H9 (cell line): Measurements from ENCODE around the gene LLGL2. TPM values are rescaled to one million over a fixed set of nuclear protein-coding genes. Genes with fewer than 3 reads are reported as not detected.
"Not testable (repeated sequence)": the region's sequence is repeated elsewhere in the genome, so short reads cannot be mapped to it uniquely, and the experiment has no call there.

ENCODE experiments used
- DNase-seq: peaks from one replicate; pipeline ENCODE4 v3.0.0-alpha.2; 2017
- H2AFZ ChIP-seq: one replicate; pipeline ENCODE4 v1.6.1; 2013; ENCODE audit warnings: mild to moderate bottlenecking, low read length, control low read depth, moderate library complexity
- H2AK5ac ChIP-seq: 2 replicates; pipeline ENCODE4 v1.6.1; 2013; ENCODE audit warnings: low read length, control low read depth, mixed read lengths; ENCODE audit not compliant: insufficient read length
- H2BK120ac ChIP-seq: one replicate; pipeline ENCODE4 v1.6.1; 2013; ENCODE audit warnings: low read depth, mild to moderate bottlenecking, low read length, control low read depth, inconsistent platforms; ENCODE audit not compliant: poor library complexity, severe bottlenecking
- H2BK12ac ChIP-seq: 2 replicates; pipeline ENCODE4 v1.6.1; 2013; ENCODE audit warnings: low read length, control low read depth, mixed read lengths, low read depth; ENCODE audit not compliant: insufficient read length
- H2BK15ac ChIP-seq: 2 replicates; pipeline ENCODE4 v1.6.1; 2013; ENCODE audit warnings: low read depth, low read length, control low read depth
- H2BK20ac ChIP-seq: one replicate; pipeline ENCODE4 v1.6.1; 2013; ENCODE audit warnings: low read depth, mild to moderate bottlenecking, low read length, control low read depth, inconsistent platforms; ENCODE audit not compliant: poor library complexity, severe bottlenecking
- H2BK5ac ChIP-seq: 2 replicates; pipeline ENCODE4 v1.6.1; 2013; ENCODE audit warnings: low read length, control low read depth, mixed read lengths; ENCODE audit not compliant: insufficient read length
- H3K14ac ChIP-seq: 2 replicates; pipeline ENCODE4 v1.6.1; 2013; ENCODE audit warnings: low read length, control low read depth; ENCODE audit not compliant: insufficient read depth
- H3K18ac ChIP-seq: 2 replicates; pipeline ENCODE4 v1.6.1; 2013; ENCODE audit warnings: low read depth, mild to moderate bottlenecking, mixed read lengths, low read length, control low read depth; ENCODE audit not compliant: insufficient read length
- H3K23ac ChIP-seq: 2 replicates; pipeline ENCODE4 v1.6.1; 2013; ENCODE audit warnings: low read length, control low read depth, mixed read lengths, low read depth; ENCODE audit not compliant: insufficient read length
- H3K23me2 ChIP-seq: 2 replicates; pipeline ENCODE4 v1.6.1; 2013; ENCODE audit warnings: low read depth, mild to moderate bottlenecking, mixed read lengths, low read length, control low read depth; ENCODE audit not compliant: insufficient read length, poor library complexity, severe bottlenecking
- H3K27ac ChIP-seq: 2 replicates; pipeline ENCODE4 v1.5.1; 2013; ENCODE audit warnings: low read length, control low read depth, mixed read lengths, low read depth; ENCODE audit not compliant: insufficient read length
- H3K27me3 ChIP-seq: 2 replicates; pipeline ENCODE4 v1.6.1; 2013; ENCODE audit warnings: low read length, control low read depth, inconsistent platforms; ENCODE audit not compliant: insufficient read depth
- H3K4ac ChIP-seq: 2 replicates; pipeline ENCODE4 v1.6.1; 2013; ENCODE audit warnings: low read depth, mild to moderate bottlenecking, control low read depth, inconsistent platforms, low read length, moderate library complexity
- H3K4me1 ChIP-seq: 2 replicates; pipeline ENCODE4 v1.6.1; 2013; ENCODE audit warnings: low read length, control low read depth, inconsistent platforms; ENCODE audit not compliant: insufficient read depth
- H3K4me2 ChIP-seq: 2 replicates; pipeline ENCODE4 v1.6.1; 2013; ENCODE audit warnings: low read length, control low read depth, mixed read lengths; ENCODE audit not compliant: insufficient read length, insufficient read depth
- H3K56ac ChIP-seq: 2 replicates; pipeline ENCODE4 v1.6.1; 2013; ENCODE audit warnings: low read depth, mild to moderate bottlenecking, mixed read lengths, low read length, control low read depth; ENCODE audit not compliant: insufficient read length
- H3K79me1 ChIP-seq: 2 replicates; pipeline ENCODE4 v1.6.1; 2013; ENCODE audit warnings: low read depth, mild to moderate bottlenecking, moderate library complexity, low read length, control low read depth, inconsistent platforms; ENCODE audit not compliant: insufficient read depth, poor library complexity, severe bottlenecking
- H3K79me2 ChIP-seq: 2 replicates; pipeline ENCODE4 v1.6.1; 2013; ENCODE audit warnings: low read length, control low read depth, inconsistent platforms; ENCODE audit not compliant: insufficient read depth
- H3K9ac ChIP-seq: 2 replicates; pipeline ENCODE4 v1.6.1; 2013; ENCODE audit warnings: low read length, control low read depth, mixed read lengths; ENCODE audit not compliant: insufficient read length; ENCODE audit errors: extremely low read depth
- H3K9me3 ChIP-seq: one replicate; pipeline ENCODE4 v1.6.1; 2013; ENCODE audit warnings: low read depth, low read length, inconsistent platforms; ENCODE audit not compliant: control insufficient read depth
- H3T11ph ChIP-seq: one replicate; pipeline ENCODE4 v1.6.1; 2013; ENCODE audit warnings: mild to moderate bottlenecking, low read length, control low read depth, inconsistent platforms
- H4K20me1 ChIP-seq: one replicate; pipeline ENCODE4 v1.6.1; 2013; ENCODE audit not compliant: control insufficient read depth, insufficient read length, insufficient read depth
- H4K5ac ChIP-seq: 2 replicates; pipeline ENCODE4 v1.6.1; 2013; ENCODE audit warnings: low read depth, mild to moderate bottlenecking, mixed read lengths, low read length, control low read depth; ENCODE audit not compliant: insufficient read length
- H4K8ac ChIP-seq: replicated peaks from 2 replicates; pipeline ENCODE4 v1.6.1; 2013; ENCODE audit warnings: low read length, control low read depth, mixed read lengths, low read depth; ENCODE audit not compliant: insufficient read length
- H4K91ac ChIP-seq: 2 replicates; pipeline ENCODE4 v1.6.1; 2013; ENCODE audit warnings: low read depth, mild to moderate bottlenecking, moderate library complexity, mixed read lengths, low read length, control low read depth; ENCODE audit not compliant: insufficient read length
- H3K27ac Mint-ChIP-seq, 3 experiments: 2 replicates in 2 of 3; 3 replicates in 1 of 3; pipeline ENCODE4 v1.8.0; 2020 to 2021; ENCODE audit warnings: mixed read lengths in 3 of 3, mild to moderate bottlenecking in 1 of 3, moderate library complexity in 1 of 3
- H3K27me3 Mint-ChIP-seq: 2 replicates; pipeline ENCODE4 v1.8.0; 2021; ENCODE audit warnings: low read depth, mild to moderate bottlenecking, moderate library complexity, mixed read lengths
- H3K36me3 Mint-ChIP-seq, 3 experiments: 2 replicates in 2 of 3; 3 replicates in 1 of 3; pipeline ENCODE4 v1.8.0; 2020 to 2021; ENCODE audit warnings: low read depth in 3 of 3, mixed read lengths in 3 of 3; ENCODE audit not compliant: insufficient read depth in 1 of 3
- H3K4me1 Mint-ChIP-seq, 2 experiments: 2 replicates each; pipeline ENCODE4 v1.8.0; 2020; ENCODE audit warnings: mixed read lengths in 2 of 2
- H3K4me3 Mint-ChIP-seq, 2 experiments: 2 replicates in 1 of 2; 3 replicates in 1 of 2; pipeline ENCODE4 v1.8.0; 2020 to 2021; ENCODE audit warnings: mild to moderate bottlenecking in 2 of 2, mixed read lengths in 2 of 2, moderate library complexity in 1 of 2
- H3K9me3 Mint-ChIP-seq, 2 experiments: 2 replicates in 1 of 2; 3 replicates in 1 of 2; pipeline ENCODE4 v1.8.0; 2020; ENCODE audit warnings: mild to moderate bottlenecking in 2 of 2, mixed read lengths in 2 of 2, moderate library complexity in 1 of 2
- CTCF ChIP-seq: fragments of 200-600 bp; sonication (generic); conservative IDR thresholded peaks from 3 replicates; pipeline ENCODE4 v1.8.0; 2021; ENCODE audit warnings: antibody characterized with exemption, mild to moderate bottlenecking
- WGBS: extraction: QIAGEN DNeasy Blood & Tissue Kit; methylation state at CpG from one replicate; pipeline ENCODE4 v1.1.7; 2013; ENCODE audit warnings: missing lambda C conversion rate, low lambda C conversion rate, mixed read lengths; ENCODE audit not compliant: insufficient read length; ENCODE audit errors: extremely low coverage; 5-methylcytosine and 5-hydroxymethylcytosine counted together
- total RNA-seq: library from RNA; stranded (reverse); gene quantifications from 2 replicates; pipeline ENCODE4 v1.2.1, GENCODE V29; 2021

LLGL2 gene
- total RNA-seq, 1 experiment from 2014 or later, result 90.4 TPM

GRCh38 chr17:75576661-75577060 is 51.2 kb downstream of the LLGL2 start:
- Histone ChIP-seq H4K91ac (no peak overlapping the region), H2BK12ac (no peak overlapping the region), H3K23ac (no peak overlapping the region), H4K5ac (no peak overlapping the region), H3K27me3 (no peaks in the 10 kb centered on the region), H3K9me3 (no peaks in the 10 kb centered on the region), H4K8ac (no peak overlapping the region), H2BK120ac (no peak overlapping the region), H2BK5ac (no peak overlapping the region), H3K56ac (no peak overlapping the region), H4K20me1 (no peaks in the 10 kb centered on the region), H3K4me1 (no peaks in the 10 kb centered on the region), H3K23me2 (no peaks in the 10 kb centered on the region), H3K14ac (no peak overlapping the region), H3K4ac (no peak overlapping the region), H2AFZ (no peak overlapping the region), H2AK5ac (no peak overlapping the region), H2BK20ac (no peak overlapping the region), H3T11ph (no peak overlapping the region), H3K9ac (no peak overlapping the region), H3K27ac (no peak overlapping the region), H2BK15ac (no peak overlapping the region), H3K79me2 (no peaks in the 10 kb centered on the region), H3K79me1 (no peaks in the 10 kb centered on the region), H3K4me2 (no peak overlapping the region), H3K18ac (no peak overlapping the region)
- H3K27me3 Mint-ChIP-seq, result peaks cover 4% of the 10 kb centered on the region
- peaks cover 4 to 5% of the 10 kb centered on the region in 2 experiments; a peak in 3 of 4 replicates for H3K4me1 Mint-ChIP-seq
- H3K9me3 Mint-ChIP-seq, result peaks cover 5 to 6% of the 10 kb centered on the region in 2 experiments; a peak in 4 of 5 replicates
- no peak for DNase-seq
- H3K27ac Mint-ChIP-seq, result no peak overlapping the region
- WGBS, result no CpG with 5 or more reads among the region's 15 CpGs
- H3K36me3 Mint-ChIP-seq, result peaks cover 4 to 5% (median 4%) of the 10 kb centered on the region in 3 experiments; a peak in 6 of 7 replicates
- no peak for TF ChIP-seq CTCF
- no peak overlapping the region for H3K4me3 Mint-ChIP-seq

- H3K4me1 ChIP-seq, H3K23ac ChIP-seq, H3K4ac ChIP-seq, H3K4me1 Mint-ChIP-seq, H4K8ac ChIP-seq, H3K9me3 Mint-ChIP-seq, H3K27me3 Mint-ChIP-seq, H2AK5ac ChIP-seq, H3K36me3 Mint-ChIP-seq, H3K56ac ChIP-seq, DNase-seq, H3K23me2 ChIP-seq, H2BK12ac ChIP-seq, H3K14ac ChIP-seq, H3K18ac ChIP-seq, H3K9me3 ChIP-seq, H3K4me3 Mint-ChIP-seq, H3K9ac ChIP-seq, H3K27me3 ChIP-seq, H2BK5ac ChIP-seq, H2BK15ac ChIP-seq, H3K79me2 ChIP-seq, H3K79me1 ChIP-seq, H4K20me1 ChIP-seq, H3K27ac ChIP-seq, H3K27ac Mint-ChIP-seq, H3T11ph ChIP-seq, H2BK120ac ChIP-seq, H4K91ac ChIP-seq, H2AFZ ChIP-seq, H4K5ac ChIP-seq, H3K4me2 ChIP-seq, H2BK20ac ChIP-seq: not testable (repeated sequence)
- no CpG with 5 or more reads among the region's 23 CpGs for WGBS
These were observed 55.7 kb downstream of the LLGL2 start for GRCh38 chr17:75581121-75581725.
